GM12874 (cell line): ENCODE results near the gene MCUR1.

Experiments
- CTCF ChIP-seq: IDR thresholded peaks from 2 replicates; pipeline ENCODE4 v1.5.1; 2011; ENCODE audit warnings: low read depth, mild to moderate bottlenecking, control low read depth, low read length, moderate library complexity; ENCODE audit not compliant: insufficient read depth

MCUR1 gene

DNA sequence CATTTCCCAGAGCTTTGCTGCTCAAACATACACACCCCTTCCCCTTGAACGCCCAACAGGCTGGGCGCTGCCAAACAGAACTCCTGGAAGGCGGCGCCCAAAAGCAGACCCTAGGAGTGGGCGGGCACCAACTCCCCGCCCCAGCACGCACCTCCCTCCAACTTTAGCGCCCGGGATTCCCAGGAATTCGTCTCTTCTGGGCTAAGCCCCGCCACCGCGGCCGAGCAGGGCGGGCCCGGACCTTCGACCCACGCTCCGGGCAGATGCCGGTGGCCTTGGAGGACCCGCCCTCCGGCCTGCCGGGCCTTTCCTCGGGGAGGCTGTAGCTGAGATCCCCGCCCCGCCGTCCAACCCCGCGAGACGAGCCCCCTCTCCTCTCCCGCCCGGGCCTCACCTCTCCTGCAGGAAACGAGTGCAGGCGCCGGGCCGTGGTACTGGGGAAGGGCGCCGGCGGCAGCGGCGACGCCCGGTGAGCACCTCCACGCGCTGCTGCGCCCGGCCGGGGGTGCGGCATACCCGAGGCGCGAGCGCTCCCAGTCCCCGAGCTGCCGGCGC is 659 bp downstream of the MCUR1 start:
- no peak for TF ChIP-seq CTCF

- TF ChIP-seq CTCF, result no peak
Measured at GRCh38 chr6:13813026-13813425, 1.3 kb downstream of the MCUR1 start.

- TF ChIP-seq CTCF, result no peak
Measured at GRCh38 chr6:13812359-13812642, 2.1 kb downstream of the MCUR1 start.

- no peak for TF ChIP-seq CTCF
Measured at GRCh38 chr6:13811627-13812358, 2.6 kb downstream of the MCUR1 start.

DNA sequence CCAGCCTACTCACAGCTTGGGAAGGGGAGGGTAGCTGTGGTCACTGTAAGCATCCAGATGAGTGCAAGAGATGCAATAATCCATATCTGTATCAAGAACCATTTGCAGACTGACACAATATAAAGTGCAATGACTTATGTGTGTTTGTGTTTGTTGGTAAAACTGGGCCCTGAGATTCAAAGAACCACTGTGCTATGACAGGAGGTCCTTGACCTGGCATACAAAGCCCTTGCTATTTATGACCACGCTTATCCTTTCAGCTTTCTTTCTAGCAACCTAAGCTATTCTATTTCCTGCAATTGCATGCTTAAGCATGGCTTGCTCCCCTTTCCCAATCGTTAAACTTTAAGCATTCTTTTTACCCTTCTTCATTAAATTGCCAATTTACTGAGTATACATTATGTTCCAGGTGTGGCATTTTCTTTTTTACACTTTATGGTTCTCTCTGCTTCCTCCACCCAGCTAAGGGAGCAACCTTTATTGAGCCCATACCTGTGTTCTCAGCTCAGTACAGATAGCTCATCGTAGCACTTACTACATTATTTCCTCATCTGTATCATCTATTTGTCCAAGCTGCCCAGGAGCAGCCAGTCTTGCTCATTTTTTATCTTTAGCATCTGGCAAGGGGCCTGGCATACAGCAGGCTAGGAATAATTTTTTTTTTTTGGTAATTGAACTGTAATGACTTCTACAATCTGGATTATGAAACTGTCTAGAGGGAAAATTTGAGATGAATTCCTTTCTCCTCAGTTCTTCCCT is 3.5 kb downstream of the MCUR1 start:
- no peak for TF ChIP-seq CTCF

DNA sequence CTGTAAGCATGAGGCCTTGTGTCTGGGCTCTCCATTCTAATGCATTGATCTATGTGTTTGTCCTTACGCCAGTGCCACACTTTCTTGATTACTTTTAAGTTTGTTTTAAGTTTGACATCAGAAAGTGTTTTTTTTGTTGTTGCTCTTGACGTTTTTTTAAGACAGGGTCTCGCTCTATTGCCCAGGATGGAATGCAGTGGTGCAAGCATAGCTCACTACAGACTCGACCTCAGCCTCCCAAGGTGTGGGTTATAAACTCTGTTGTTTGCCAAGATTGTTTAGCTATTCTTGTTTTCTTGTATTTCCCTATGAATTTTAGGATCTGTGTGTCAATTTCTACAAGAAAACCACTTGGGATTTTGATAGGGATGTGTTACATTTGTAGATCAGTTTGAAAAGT is 5.6 kb downstream of the MCUR1 start:
- TF ChIP-seq CTCF, result no peak

GRCh38 chr6:13807696-13808095 is 6.7 kb downstream of the MCUR1 start:
- no peak for TF ChIP-seq CTCF
